Heart left ventricle (tissue), 16 donors: ENCODE measurements around the gene NXF1. TPM values are rescaled to one million over a fixed set of nuclear protein-coding genes. Genes with fewer than 3 reads are reported as not detected.
"Not testable (repeated sequence)": the region's sequence is repeated elsewhere in the genome, so short reads cannot be mapped to it uniquely, and the experiment has no call there.

ENCODE experiments used
- ATAC-seq, 4 donors: fragments of 200-7000 bp; cut with Tn5 transposase; one replicate each; pipeline ENCODE4 v1.9.1; 2020 to 2022; ENCODE audit warnings: moderate library complexity in 4 of 4, mild to moderate bottlenecking in 3 of 4, moderate number of reproducible peaks in 1 of 4
- DNase-seq, 5 donors: peaks; one replicate each; pipeline ENCODE4 v3.0.0-alpha.2; 2020
- H3K27ac ChIP-seq, 12 donors: fragments of 200-600 bp; sonication (generic) in 4 of 12; one replicate each; pipeline versions ENCODE4 v1.5.0 to v1.8.0; 2016 to 2022; ENCODE audit warnings: mild to moderate bottlenecking in 2 of 12
- H3K27me3 ChIP-seq, 9 donors: fragments of 200-600 bp; sonication (generic) in 2 of 9; one replicate each; pipeline versions ENCODE4 v1.5.1 to v1.8.0; 2016 to 2022; ENCODE audit warnings: mild to moderate bottlenecking in 3 of 9
- H3K36me3 ChIP-seq, 9 donors: fragments of 200-600 bp; sonication (generic) in 2 of 9; one replicate each; pipeline versions ENCODE4 v1.5.0 to v1.8.0; 2018 to 2022; ENCODE audit warnings: mild to moderate bottlenecking in 2 of 9
- H3K4me1 ChIP-seq, 12 donors: fragments of 200-600 bp; sonication (generic) in 4 of 12; one replicate each; pipeline versions ENCODE4 v1.5.0 to v1.8.0; 2016 to 2022; ENCODE audit warnings: mild to moderate bottlenecking in 3 of 12
- H3K4me3 ChIP-seq, 12 donors: fragments of 200-600 bp; sonication (generic) in 4 of 12; one replicate each; pipeline versions ENCODE4 v1.5.0 to v1.8.0; 2017 to 2022; ENCODE audit warnings: mild to moderate bottlenecking in 9 of 12, moderate library complexity in 4 of 12
- H3K9me3 ChIP-seq, 12 donors: fragments of 200-600 bp; sonication (generic) in 4 of 12; one replicate each; pipeline versions ENCODE4 v1.5.0 to v1.8.0; 2016 to 2022; ENCODE audit warnings: mild to moderate bottlenecking in 1 of 12
- POLR2A ChIP-seq, 2 donors: fragments of 450-650 bp; IDR thresholded peaks; one replicate each; pipeline ENCODE4 v1.6.1; 2017; ENCODE audit warnings: antibody characterized with exemption in 2 of 2, mild to moderate bottlenecking in 2 of 2, moderate library complexity in 2 of 2
- WGBS, 4 donors: extraction: QIAGEN DNeasy Blood & Tissue Kit in 2 of 4; methylation state at CpG; one replicate each; pipeline versions ENCODE4 v1.1.5 to v1.1.7; 2013 to 2018; 5-methylcytosine and 5-hydroxymethylcytosine counted together
- intact Hi-C, 10 donors: fragments of 100-400 bp; cut with DNase I; formaldehyde crosslinking; loops; one replicate each; pipeline versions ENCODE4 v1.11.1 to v1.14.2; 2022
- polyA plus RNA-seq, 2 donors: library from polyadenylated mRNA; stranded (reverse); fragments of 200-250 nt; gene quantifications; one replicate each; pipeline ENCODE4 v1.2.3, GENCODE V29; 2013
- total RNA-seq, 9 donors: library from RNA; depleted of rRNA in 2 of 9; stranded (reverse); fragments of >200 nt in 2 of 9; fragmentation: NEBNext Ultra II Directional in 3 of 9; extraction: Animal tissue kit (Norgen Biotek cat#: 25700) in 3 of 9; gene quantifications; one replicate each; pipeline versions ENCODE4 v1.1.0 to v1.2.4, GENCODE V29; 2016 to 2023
- TF ChIP-seq, protein P1 (sequence below), 12 donors: fragments of 200-600 bp; sonication (generic) in 4 of 12; IDR thresholded peaks; one replicate each; pipeline versions ENCODE4 v1.5.0 to v1.8.0; 2018 to 2022; ENCODE audit warnings: antibody characterized with exemption in 12 of 12, mild to moderate bottlenecking in 5 of 12
- donor health status: ischemic (EF 13 %, LVEDD 7.1; RV severe dilation, severe dysfunction).
- donor health status: healthy with polysubstance abuse.
- donor health status: DM: no; HTN: yes; CAD: no.
- donor health status: DM: no; HTN: no; CAD: no.
- donor health status: ischemic (EF 25% LVEDD 6.9; RV normal size, moderate dysfunction).
- donor health status: ischemic (EF 25% LVEDD 5.7; RV mildly dilated, moderate dysfunction).
- donor health status: healthy.
- donor health status: DM: yes; HTN: yes; CAD: no.
- donor health status: ischemic (EF 35%, LVEDD 5.7; RV mildly dilated, moderate dysfunction).
- donor health status: nonischemic (EF 11% LVEDD 7.7; RV severe dilation, severe dysfunction).
- donor health status: DM: yes; HTN: yes; CAD: no.
- donor health status: PGD.
- donor health status: ischemic (EF 29% LVEDD 5.4; RV normal size, mild dysfunction).
- donor health status: nonischemic (EF 23%, LVEDD 6.1; RV moderate dilation, normal function).

Gene NXF1
- total and polyA plus RNA-seq, 11 donors: 28.5 to 63.4 (median 36.4) TPM

DNA sequence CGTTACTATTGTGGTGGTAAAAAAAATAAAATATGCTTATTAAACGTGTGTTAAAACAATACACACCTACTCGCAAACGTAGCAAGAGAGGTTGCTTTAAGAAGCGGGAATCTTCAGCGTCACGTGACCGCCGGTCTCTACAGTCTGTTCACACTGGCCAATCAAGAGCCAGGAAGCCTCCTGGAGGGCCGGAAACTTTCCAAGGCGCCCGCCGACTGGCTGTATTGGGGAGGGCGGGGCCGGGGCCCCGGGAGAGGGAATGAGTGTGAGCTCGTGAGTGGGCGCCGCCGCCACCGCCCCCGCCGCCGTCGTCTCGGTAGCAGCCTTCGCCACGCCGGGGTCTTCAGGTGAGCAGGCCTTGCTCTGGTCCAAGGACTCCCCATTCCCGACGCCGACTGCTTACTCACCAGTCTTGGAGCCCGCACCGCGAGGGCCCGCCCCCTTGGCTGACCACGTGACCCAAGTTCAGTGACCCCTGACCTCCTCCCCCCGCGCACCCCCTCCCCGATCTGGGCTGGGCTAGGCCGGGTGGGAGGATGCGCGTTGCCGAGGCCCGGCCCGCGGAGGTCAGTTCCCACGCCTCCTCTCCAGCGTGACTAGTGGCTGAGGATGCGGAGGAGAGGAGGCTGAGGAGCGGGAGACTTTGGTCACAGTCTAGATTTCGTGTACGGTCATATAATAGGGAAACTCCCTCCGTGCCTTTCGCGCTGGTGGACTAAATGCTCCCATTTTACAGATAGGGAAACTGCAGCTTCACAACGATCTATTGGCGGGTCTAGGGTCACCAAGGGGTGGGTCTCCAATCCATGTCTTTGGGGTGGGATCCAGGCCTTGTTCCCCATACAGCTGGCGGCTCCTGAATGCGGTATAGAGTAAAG, 33.9 kb downstream of the NXF1 start, which contains the start of gene TAF6L:
Gene TAF6L, plus strand, starts transcription at position 253 of the 878 bp plus-strand sequence. CDS start 4,388 bp downstream, outside the sequence.
- Histone ChIP-seq H3K36me3 (peaks cover 0 to 33% (median 25%) of the 10 kb centered on the region in 9 donors), H3K27me3 (no peaks in the 10 kb centered on the region), H3K27ac (peak within 1 kb of the TSS; percentile 84 to 96 (median 93)), H3K4me1 (peaks cover 0 to 27% (median 19%) of the 10 kb centered on the region in 12 donors), H3K4me3 (peak within 1 kb of the TSS; percentile 52 to 86 (median 74)), H3K9me3 (no peaks in the 10 kb centered on the region)
- peak; percentile 98 to 100 (median 99) for DNase-seq
- ATAC-seq: peak; percentile 94 to 98 (median 98)
- TF ChIP-seq, protein P1, sequence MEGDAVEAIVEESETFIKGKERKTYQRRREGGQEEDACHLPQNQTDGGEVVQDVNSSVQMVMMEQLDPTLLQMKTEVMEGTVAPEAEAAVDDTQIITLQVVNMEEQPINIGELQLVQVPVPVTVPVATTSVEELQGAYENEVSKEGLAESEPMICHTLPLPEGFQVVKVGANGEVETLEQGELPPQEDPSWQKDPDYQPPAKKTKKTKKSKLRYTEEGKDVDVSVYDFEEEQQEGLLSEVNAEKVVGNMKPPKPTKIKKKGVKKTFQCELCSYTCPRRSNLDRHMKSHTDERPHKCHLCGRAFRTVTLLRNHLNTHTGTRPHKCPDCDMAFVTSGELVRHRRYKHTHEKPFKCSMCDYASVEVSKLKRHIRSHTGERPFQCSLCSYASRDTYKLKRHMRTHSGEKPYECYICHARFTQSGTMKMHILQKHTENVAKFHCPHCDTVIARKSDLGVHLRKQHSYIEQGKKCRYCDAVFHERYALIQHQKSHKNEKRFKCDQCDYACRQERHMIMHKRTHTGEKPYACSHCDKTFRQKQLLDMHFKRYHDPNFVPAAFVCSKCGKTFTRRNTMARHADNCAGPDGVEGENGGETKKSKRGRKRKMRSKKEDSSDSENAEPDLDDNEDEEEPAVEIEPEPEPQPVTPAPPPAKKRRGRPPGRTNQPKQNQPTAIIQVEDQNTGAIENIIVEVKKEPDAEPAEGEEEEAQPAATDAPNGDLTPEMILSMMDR (IDR thresholded peaks at IDR 0.05): no peak
- peak in 1 of 2 donors; percentile 27 for TF ChIP-seq POLR2A (IDR thresholded peaks at IDR 0.05)
- WGBS, 4 donors: 2 to 4% (median 2%) methylated on average over 25 to 60 of the region's 60 CpGs
- intact Hi-C loops: loop anchor here in 4 of 10 donors (1.0 to 5.0 kb wide), 5 partner anchors 10 to 44 kb away; partner anchors contain the start of genes TTC9C (in 2 of the 4), HNRNPUL2 (in 1 of the 4), POLR2G (in 1 of the 4) and TMEM179B (in 1 of the 4)

DNA sequence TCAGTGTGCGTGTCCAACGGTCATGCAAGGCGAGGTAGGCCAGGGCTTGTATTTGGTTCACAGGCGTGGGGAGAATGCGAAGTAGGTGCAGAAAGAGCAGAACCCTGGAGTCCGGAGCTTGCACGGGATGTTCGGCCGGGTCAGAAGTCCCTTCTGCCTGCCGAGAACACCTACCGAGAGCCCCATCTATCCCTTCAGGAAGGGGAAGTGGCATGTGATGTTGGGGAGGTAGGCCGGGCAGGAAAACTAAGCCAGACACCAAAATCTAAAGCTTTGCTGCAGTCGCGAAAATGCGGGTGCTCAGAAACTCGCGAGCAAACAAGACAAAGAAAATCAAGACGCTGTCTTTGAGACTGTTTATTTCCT, 34.5 kb downstream of the NXF1 start:
- intact Hi-C loops: loop anchor here in 4 of 10 donors (1.0 to 5.0 kb wide), 5 partner anchors 9 to 43 kb away; partner anchors contain the start of genes TTC9C (in 2 of the 4), HNRNPUL2 (in 1 of the 4), POLR2G (in 1 of the 4) and TMEM179B (in 1 of the 4)
- peak in 4 of 5 donors; percentile 29 to 44 (median 38) for DNase-seq
- H3K36me3 ChIP-seq: peaks cover 0 to 33% (median 25%) of the 10 kb centered on the region in 9 donors

DNA sequence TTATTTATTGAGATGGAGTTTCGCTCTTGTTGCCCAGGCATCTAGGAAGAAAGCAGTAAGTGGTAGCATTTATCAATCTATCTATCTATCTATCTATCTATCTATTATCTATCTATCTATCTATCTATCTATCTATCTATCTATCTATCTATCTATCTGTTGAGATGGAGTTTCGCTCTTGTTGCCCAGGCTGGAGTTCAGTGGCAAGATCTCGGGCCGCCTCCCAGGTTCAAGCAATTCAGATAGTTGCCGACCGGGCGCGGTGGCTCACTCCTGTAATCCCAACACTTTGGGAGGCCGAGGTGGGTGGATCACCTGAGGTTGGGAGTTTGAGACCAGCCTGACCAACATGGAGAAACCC, 44.4 kb downstream of the NXF1 start:
- peak in 2 of 5 donors; percentile 34 to 57 for DNase-seq
- Histone ChIP-seq H3K4me3 (peak overlapping the region; percentile 63 to 92 (median 81)), H3K36me3 (peaks cover 0 to 34% (median 15%) of the 10 kb centered on the region in 9 donors), H3K4me1 (peaks cover 0 to 25% (median 12%) of the 10 kb centered on the region in 12 donors), H3K27ac (peak overlapping the region in 11 of 12 donors; percentile 64 to 88 (median 82))
- not testable (repeated sequence) for H3K27me3 ChIP-seq, ATAC-seq, H3K9me3 ChIP-seq
- intact Hi-C loops: loop anchor here in 1 of 10 donors (1.0 kb wide), 1 partner anchor 10 kb away; the partner anchor contains the start of gene TAF6L
- WGBS, 4 donors: 38 to 42% (median 39%) methylated on average over 9 of the region's 9 CpGs

More for the DNA sequence above, 34.5 kb downstream of the NXF1 start:
- Histone ChIP-seq H3K27ac (peak overlapping the region; percentile 84 to 96 (median 93)), H3K4me1 (peaks cover 0 to 27% (median 19%) of the 10 kb centered on the region in 12 donors), H3K4me3 (peak overlapping the region; percentile 52 to 86 (median 74)), H3K27me3 (no peaks in the 10 kb centered on the region), H3K9me3 (no peaks in the 10 kb centered on the region)
- no peak for TF ChIP-seq POLR2A (IDR thresholded peaks at IDR 0.05)
- TF ChIP-seq, protein P1 (IDR thresholded peaks at IDR 0.05): no peak
- ATAC-seq: peak in 3 of 4 donors; percentile 7 to 17 (median 12)
- 0 to 2% (median 1%) methylated on average over 18 of the region's 18 CpGs for WGBS, 4 donors

DNA sequence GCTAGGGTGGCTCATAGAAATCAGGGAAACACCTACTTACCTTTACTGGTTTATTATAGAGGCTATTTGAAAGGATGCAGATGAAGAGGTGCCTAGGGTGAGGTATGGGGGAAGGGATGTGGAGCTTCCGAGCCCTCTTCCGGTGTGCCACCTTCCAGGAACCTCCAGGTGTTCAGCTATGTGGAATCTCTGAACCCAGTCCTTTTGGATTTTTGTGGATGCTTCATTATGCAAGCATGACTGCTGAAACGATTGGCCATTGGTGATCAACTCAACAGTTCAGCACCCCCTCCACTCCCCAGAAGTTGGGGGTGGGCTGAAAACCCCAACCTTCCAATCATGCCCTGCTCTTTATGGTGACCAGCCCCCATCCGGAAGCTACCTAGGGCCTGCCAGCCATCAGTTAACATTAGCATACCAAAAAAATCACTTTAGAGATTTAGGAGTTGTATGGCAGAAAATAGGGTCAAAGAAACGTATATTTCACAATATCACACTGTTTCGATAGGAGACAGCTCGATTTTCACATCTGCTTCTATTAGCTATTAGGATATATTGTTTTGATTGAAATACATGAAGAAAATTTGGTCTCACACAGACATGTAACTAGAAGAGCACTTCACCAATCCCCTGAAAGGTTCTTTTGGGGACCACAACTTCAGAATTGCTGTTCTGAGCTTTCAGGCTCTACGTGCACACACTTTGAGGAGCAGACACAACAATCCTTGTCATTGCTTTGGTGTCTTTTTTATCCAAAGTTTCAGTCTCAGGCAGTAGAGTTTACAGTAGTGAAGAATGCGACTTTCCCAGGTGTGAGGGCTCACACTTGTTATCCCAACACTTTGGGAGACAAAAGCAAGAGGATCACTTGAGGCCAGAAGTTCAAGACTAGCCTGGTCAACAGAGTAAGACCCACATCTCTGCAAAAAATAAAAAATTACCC, 47.1 kb downstream of the NXF1 start:
- intact Hi-C loops: no loop called here
- 55 to 60% (median 58%) methylated on average over 9 of the region's 9 CpGs for WGBS, 4 donors
- Histone ChIP-seq H3K27me3 (no peaks in the 10 kb centered on the region), H3K27ac (no peak overlapping the region), H3K4me3 (no peak overlapping the region), H3K9me3 (no peaks in the 10 kb centered on the region), H3K4me1 (peaks cover 2 to 31% (median 20%) of the 10 kb centered on the region in 12 donors), H3K36me3 (peaks cover 0 to 8% (median 0%) of the 10 kb centered on the region in 9 donors)
- ATAC-seq: no peak
- DNase-seq: no peak
- TF ChIP-seq, protein P1 (IDR thresholded peaks at IDR 0.05): no peak
- no peak for TF ChIP-seq POLR2A (IDR thresholded peaks at IDR 0.05)
